GM19468 (cell line): ENCODE data around the gene CADPS2.
"Not testable (repeated sequence)": the region's sequence is repeated elsewhere in the genome, so short reads cannot be mapped to it uniquely, and the experiment has no call there.

ENCODE experiments used
- ATAC-seq: cut with Tn5 transposase; IDR thresholded peaks from one replicate; pipeline ENCODE4 v1.9.1; 2021; ENCODE audit warnings: mild to moderate bottlenecking, moderate library complexity, moderate number of reproducible peaks; ENCODE audit not compliant: unreplicated experiment; ENCODE audit errors: extremely low read depth

The CADPS2 gene

DNA sequence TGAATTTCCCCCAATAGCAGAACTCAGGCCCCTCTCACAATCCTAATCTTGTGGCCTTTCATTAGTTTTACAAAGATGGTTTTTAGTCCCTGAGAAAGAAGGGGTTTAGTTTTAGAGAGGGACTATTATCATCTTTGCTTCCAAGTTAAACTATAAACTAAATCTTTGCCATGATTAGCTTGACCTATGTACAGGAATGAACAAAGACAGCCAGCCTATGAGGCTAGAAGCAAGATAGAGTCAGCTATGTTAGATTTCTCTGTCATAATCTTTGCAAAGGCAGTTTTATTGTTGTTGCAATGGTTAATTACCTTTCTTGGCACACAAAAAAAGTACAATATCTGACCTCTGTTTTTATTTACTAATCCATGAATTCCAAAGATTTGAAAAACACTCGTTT is 206.4 kb downstream of the CADPS2 start:
- ATAC-seq = no peak

DNA sequence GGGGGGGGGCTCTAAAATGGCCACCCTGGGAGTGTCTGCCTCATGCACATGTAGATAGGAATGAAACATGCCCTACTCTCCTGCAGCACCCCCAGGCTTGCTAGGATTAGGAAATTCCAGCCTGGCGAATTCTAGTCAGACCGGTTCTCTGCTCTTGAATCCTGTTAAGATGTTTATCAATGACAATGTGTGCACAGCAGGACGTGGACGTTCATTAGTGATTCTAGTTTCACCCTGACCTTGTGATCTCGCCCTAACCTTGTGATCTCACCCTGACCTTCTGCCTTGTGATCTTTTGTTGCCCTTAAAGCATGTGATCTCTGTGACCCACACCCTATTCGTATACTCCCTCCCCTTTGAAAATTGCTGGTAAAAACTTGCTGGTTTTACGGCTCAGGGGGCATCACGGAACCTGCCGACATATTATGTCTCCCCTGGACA is 207.0 kb downstream of the CADPS2 start:
- ATAC-seq = not testable (repeated sequence)

DNA sequence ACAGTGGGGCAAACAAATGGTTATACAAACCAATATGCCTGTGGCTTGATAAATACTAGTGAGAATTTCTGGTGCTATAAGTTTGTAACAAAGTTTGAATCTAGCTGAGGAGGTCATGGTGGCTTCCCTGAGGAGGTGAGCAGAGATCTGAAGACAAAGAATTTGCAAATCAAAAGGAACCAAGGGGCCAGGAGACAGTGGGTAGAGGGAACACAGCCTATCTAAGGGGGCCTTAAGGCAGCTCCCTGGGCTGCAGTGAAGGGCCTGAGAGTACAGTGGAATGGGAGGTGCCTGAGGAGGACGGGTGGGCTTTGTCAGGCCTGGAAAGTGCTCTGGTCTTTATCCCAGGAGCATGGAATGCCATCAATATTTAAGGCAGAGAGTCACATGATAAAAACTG is 209.1 kb downstream of the CADPS2 start:
- no peak for ATAC-seq

DNA sequence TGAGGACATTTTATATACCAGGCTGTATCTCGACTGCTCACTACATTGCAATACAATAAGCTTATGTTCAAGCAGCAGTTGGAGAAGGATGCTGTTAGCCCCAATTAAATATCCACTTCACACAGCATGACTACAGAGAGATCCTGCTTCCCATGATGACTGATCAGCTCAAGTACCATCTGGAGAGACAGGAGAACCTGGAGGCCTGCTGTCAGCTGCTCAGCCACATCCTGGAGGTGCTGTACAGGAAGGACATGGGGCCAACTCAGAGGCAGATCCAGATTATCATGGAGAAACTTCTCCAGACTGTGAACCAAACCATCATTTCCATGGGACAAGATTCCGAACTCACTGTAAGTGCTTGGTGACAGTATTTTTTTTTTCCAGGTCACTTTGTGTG is 209.8 kb downstream of the CADPS2 start:
- ATAC-seq = no peak

- ATAC-seq = no peak
These were observed 210.6 kb downstream of the CADPS2 start for GRCh38 chr7:122675621-122676020.

GRCh38 chr7:122675011-122675410 is 211.2 kb downstream of the CADPS2 start:
- ATAC-seq = no peak

DNA sequence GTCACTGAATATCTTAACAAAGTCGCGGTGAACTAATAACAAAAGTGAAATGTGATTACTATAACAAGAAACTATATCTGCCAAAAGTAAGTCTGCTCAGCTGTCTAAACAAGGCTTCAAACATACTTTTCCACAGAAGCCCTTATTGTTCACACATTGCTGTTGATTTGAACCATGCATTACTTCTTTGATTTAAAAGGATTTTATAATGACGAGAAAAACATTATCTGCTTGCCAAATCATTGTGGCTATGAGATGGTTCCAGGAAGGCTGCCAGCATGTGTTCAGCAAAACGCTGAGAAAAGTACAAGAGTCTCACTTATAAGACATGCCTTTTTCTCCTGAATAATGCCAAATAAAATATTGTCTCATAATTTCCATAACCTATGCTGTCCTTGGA is 211.8 kb downstream of the CADPS2 start:
- no peak for ATAC-seq

DNA sequence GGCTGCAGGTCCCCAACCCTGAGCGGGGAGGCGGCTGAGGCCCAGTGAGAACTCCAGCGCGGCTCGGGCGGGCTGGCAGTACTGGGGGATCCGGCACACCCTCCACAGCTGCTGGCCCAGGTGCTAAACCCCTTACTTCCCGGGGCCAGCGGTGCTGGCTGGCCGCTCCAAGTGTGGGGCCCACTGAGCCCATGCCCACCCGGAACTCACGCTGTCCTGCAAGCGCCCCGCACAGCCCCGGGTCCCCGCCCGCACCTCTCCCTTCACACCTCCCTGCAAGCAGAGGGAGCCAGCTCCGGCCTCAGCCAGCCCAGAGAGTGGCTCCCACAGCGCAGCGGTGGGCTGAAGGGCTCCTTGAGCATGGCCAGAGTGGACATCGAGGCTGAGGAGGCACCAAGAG is 212.3 kb downstream of the CADPS2 start:
- ATAC-seq = no peak

DNA sequence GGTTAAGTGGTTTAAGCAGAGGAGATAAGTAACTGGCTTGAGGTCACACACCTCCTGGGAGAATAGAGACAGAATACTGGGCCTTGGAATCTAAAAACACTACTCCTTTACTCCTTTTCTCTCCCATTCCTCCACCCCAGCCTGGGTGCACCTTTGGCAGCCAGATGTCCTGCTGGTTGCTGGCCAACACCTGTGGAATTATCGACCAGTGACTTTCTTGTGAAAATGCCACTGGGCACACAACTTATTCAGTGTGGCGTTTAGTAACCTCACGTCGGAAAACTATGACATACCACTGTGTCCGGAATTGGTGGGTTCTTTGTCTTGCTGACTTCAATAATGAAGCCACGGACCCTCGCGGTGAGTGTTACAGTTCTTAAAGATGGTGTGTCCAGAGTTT is 213.7 kb downstream of the CADPS2 start:
- ATAC-seq = no peak

- ATAC-seq = no peak
These were observed 222.5 kb downstream of the CADPS2 start for GRCh38 chr7:122663733-122664132.

- no peak for ATAC-seq
These were observed 227.4 kb downstream of the CADPS2 start for GRCh38 chr7:122658856-122659255.

- ATAC-seq = no peak
These were observed 232.6 kb downstream of the CADPS2 start for GRCh38 chr7:122653685-122654084.

- ATAC-seq = no peak
These were observed 233.4 kb downstream of the CADPS2 start for GRCh38 chr7:122652876-122653275.

DNA sequence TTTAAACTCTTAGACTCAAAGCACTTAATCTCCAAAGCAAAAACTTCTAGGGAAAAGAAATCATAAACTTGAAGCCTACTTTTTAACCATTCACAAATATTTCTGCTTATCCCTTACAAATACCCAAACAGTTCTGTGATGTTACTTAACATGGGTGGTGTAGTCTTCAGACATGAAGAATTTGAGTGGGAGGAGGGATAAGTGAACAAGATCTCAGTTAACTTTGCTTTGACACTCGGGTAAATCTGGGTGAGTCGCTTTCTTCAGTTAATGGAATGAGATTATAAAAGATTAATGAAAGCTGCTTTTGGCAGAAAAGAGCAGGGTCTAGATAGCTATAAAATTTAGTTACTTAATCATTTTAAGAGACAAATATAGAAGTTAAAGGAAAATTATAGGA is 234.8 kb downstream of the CADPS2 start:
- ATAC-seq = no peak

- no peak for ATAC-seq
These were observed 243.0 kb downstream of the CADPS2 start for GRCh38 chr7:122643250-122643649.

GRCh38 chr7:122638459-122638858 is 247.8 kb downstream of the CADPS2 start:
- ATAC-seq = no peak

DNA sequence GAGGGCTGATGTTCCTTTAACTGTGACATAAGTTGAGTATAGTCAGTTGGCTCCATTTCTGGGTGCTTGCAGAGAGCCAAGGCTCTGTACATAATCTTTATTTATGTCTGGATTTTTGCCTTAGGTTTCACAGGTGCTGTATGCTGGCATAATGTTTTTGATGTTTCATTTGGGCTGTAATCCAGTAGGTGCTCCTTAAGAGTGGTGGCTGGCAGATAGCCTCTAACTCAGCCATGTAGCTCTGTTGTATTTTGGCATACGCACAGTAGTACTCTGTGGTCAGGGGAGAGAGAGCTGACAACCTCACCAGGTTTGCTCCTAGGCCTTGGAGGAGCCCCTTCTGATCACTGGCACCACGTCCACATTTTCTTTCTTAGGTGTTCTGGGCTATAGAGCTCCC is 248.5 kb downstream of the CADPS2 start:
- ATAC-seq = no peak

DNA sequence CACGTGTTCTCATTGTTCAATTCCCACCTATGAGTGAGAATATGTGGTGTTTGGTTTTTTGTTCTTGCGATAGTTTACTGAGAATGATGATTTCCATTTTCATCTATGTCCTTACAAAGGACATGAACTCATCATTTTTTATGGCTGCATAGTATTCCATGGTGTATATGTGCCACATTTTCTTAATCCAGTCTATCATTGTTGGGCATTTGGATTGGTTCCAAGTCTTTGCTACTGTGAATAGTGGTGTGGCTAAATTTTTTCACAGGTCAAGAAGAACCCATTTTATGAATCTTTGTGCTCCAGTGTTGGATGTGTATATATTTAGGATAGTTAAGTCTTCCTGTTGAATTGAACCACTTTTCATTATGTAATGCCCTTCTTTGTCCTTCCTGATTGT is 250.8 kb downstream of the CADPS2 start:
- ATAC-seq = not testable (repeated sequence)

- ATAC-seq = no peak
These were observed 252.8 kb downstream of the CADPS2 start for GRCh38 chr7:122633472-122633871.

DNA sequence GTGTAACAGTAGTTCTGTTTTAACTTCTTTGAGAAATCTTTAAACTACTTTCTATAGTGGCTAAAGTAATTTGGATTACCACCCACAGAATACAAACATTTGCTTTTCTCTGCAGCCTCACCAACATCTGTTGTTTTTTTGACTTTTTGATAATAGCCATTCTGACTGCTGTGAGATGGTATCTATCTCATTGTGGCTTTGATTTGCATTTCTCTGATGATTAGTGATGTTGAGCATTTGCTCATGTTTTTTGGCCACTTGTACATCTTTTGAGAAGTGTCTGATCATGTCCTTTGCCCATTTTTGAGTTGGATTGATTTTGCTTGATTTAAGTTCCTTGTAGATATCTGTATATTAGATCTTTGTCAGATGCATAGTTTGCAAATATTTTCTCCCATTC is 254.0 kb downstream of the CADPS2 start:
- ATAC-seq = no peak

DNA sequence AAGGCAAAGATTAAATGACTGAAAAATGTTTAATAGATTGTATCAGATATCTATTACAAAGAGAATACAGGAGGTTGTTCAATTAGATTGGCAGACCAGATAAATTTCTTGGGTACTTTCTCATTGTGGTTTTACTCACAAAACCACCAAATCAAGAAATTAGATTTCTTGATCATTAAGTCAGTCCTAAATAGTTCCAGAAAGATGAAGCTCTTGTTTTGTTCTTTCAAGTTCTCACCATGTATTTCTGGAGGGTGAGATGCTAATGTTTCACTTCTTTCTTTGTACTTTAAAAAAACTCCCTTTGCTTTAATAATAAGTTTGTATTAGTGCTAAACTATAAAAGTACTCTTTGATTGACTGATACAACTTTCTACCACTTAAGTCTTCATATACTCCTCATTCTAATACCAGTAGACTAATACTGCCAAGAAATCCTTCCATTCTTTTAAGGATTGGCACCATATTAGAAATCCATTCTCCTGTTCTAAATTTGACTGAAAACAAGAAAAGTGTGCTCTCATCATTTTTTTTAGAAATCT is 256.8 kb downstream of the CADPS2 start:
- ATAC-seq = no peak

DNA sequence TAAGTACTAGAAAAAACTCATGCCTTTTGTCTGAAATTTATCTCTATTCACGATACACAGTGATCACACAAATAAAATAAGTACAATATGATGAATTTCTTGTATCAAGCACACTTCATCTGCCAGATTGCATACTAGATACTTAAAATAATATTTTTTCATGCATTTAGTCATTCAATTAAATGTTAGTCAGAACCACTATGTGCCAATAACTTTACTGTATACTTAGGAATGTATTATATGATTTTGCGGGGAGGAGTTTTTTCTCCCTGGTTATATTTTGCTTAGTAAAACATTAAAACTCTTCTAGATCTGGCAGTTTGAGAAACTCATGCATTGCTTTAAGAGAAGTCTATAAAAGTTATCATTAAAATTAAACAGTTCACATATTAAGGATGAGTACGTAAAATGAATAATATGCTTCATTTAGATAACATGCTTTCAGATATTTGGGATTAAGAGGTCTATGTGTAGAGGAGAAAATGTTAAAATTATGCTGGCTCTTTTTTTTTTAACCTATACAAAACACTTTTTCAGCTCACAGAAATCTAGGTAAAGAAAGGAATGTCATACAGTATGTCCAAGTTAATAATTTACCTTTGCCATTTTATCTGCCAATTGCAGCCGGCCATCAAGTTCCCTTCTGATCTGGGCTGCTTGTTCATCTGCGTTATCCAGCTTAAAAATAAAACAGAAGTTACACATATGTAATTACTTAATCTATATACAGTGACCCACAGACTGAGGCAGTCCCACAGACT is 257.4 kb downstream of the CADPS2 start:
- ATAC-seq = no peak
